GM21367 (cell line): ENCODE measurements around the gene ARFGAP1.

Experiments used
- ATAC-seq: cut with Tn5 transposase; IDR thresholded peaks from one replicate; pipeline ENCODE4 v1.9.1; 2021; ENCODE audit not compliant: unreplicated experiment

The ARFGAP1 gene

GRCh38 chr20:63306673-63307537 is 34.3 kb downstream of the ARFGAP1 start:
- no peak for ATAC-seq

GRCh38 chr20:63307538-63308217 is 35.1 kb downstream of the ARFGAP1 start:
- ATAC-seq, result no peak

- ATAC-seq, result no peak
Measured at GRCh38 chr20:63308218-63308911, 35.8 kb downstream of the ARFGAP1 start.

- no peak for ATAC-seq
Measured at GRCh38 chr20:63309261-63310071, 36.9 kb downstream of the ARFGAP1 start.

GRCh38 chr20:63310265-63310991 is 37.8 kb downstream of the ARFGAP1 start:
- ATAC-seq, result no peak

- no peak for ATAC-seq
Measured at GRCh38 chr20:63311186-63311832, 38.7 kb downstream of the ARFGAP1 start.

GRCh38 chr20:63311833-63312243 is 39.2 kb downstream of the ARFGAP1 start:
- no peak for ATAC-seq

GRCh38 chr20:63312273-63312672 is 39.7 kb downstream of the ARFGAP1 start:
- no peak for ATAC-seq

GRCh38 chr20:63312690-63313348 is 40.2 kb downstream of the ARFGAP1 start:
- no peak for ATAC-seq

GRCh38 chr20:63313349-63314014 is 40.9 kb downstream of the ARFGAP1 start:
- no peak for ATAC-seq

GRCh38 chr20:63314015-63314471 is 41.4 kb downstream of the ARFGAP1 start:
- ATAC-seq, result no peak

- no peak for ATAC-seq
Measured at GRCh38 chr20:63314566-63315239, 42.1 kb downstream of the ARFGAP1 start.

GRCh38 chr20:63315240-63315689 is 42.7 kb downstream of the ARFGAP1 start:
- no peak for ATAC-seq

GRCh38 chr20:63315731-63316491 is 43.3 kb downstream of the ARFGAP1 start:
- ATAC-seq, result no peak

GRCh38 chr20:63316502-63316921 is 43.9 kb downstream of the ARFGAP1 start:
- no peak for ATAC-seq

- no peak for ATAC-seq
Measured at GRCh38 chr20:63317061-63317460, 44.4 kb downstream of the ARFGAP1 start.
